PC-9 (cell line): ENCODE data around the gene SCARB1. TPM values are rescaled to one million over a fixed set of nuclear protein-coding genes. Genes with fewer than 3 reads are reported as not detected.

Source experiments
- BruUV-seq: library from RNA; stranded (reverse); fragments of 400-500 nt; replicated peaks from 2 replicates; lab custom pipeline; 2021; lab: Mats Ljungman, UMichigan
- CTCF ChIA-PET: fragments of 300-600 bp; sonication (Branson Sonifier 250); formaldehyde crosslinking; loops from one replicate; lab custom pipeline; 2022; ENCODE audit warnings: antibody characterized with exemption; lab: Charles Lee
- POLR2A ChIA-PET: fragments of 300-600 bp; sonication (Branson Sonifier 250); formaldehyde crosslinking; loops from one replicate; lab custom pipeline; 2022; ENCODE audit warnings: antibody characterized with exemption; ENCODE audit not compliant: unreplicated experiment; lab: Charles Lee
- DNase-seq, 2 experiments: peaks; one replicate each; pipeline versions ENCODE4 v3.0.0 to v3.0.0-alpha.2; 2015 to 2022; ENCODE audit warnings: mixed read lengths in 1 of 2
- H2AFZ ChIP-seq: fragments of 200-600 bp; sonication (generic); 2 replicates; pipeline ENCODE4 v1.8.1; 2017; ENCODE audit warnings: antibody characterized with exemption
- H3F3A ChIP-seq: fragments of 200-600 bp; sonication (generic); 2 replicates; pipeline ENCODE4 v1.8.1; 2017; ENCODE audit warnings: antibody characterized with exemption, mild to moderate bottlenecking, low read depth; ENCODE audit not compliant: insufficient read depth
- H3K27ac ChIP-seq: fragments of 200-600 bp; sonication (generic); 2 replicates; pipeline ENCODE4 v1.6.1; 2016; ENCODE audit warnings: mixed run types
- H3K27me3 ChIP-seq: fragments of 200-600 bp; sonication (generic); 2 replicates; pipeline ENCODE4 v1.6.1; 2016; ENCODE audit warnings: low read depth, mixed run types; ENCODE audit not compliant: insufficient read depth
- H3K36me3 ChIP-seq: fragments of 200-600 bp; sonication (generic); 2 replicates; pipeline ENCODE4 v1.6.1; 2016; ENCODE audit warnings: low read depth, mixed run types
- H3K4me1 ChIP-seq: fragments of 200-600 bp; sonication (generic); replicated peaks from 2 replicates; pipeline ENCODE4 v1.6.1; 2016; ENCODE audit warnings: mixed run types; ENCODE audit not compliant: insufficient read depth
- H3K4me2 ChIP-seq: fragments of 200-600 bp; sonication (generic); 2 replicates; pipeline ENCODE4 v1.6.1; 2017; ENCODE audit warnings: mixed run types
- H3K4me3 ChIP-seq: fragments of 200-600 bp; sonication (generic); 2 replicates; pipeline ENCODE4 v1.6.1; 2016; ENCODE audit warnings: mixed run types
- H3K79me2 ChIP-seq: fragments of 200-600 bp; sonication (generic); 2 replicates; pipeline ENCODE4 v1.6.1; 2017; ENCODE audit warnings: low read depth, mixed run types
- H3K9me2 ChIP-seq: fragments of 200-600 bp; sonication (generic); 2 replicates; pipeline ENCODE4 v1.8.1; 2017; ENCODE audit warnings: mild to moderate bottlenecking; ENCODE audit not compliant: insufficient read depth
- H3K9me3 ChIP-seq: fragments of 200-600 bp; sonication (generic); 2 replicates; pipeline ENCODE4 v1.8.1; 2016; ENCODE audit warnings: low read depth; ENCODE audit not compliant: insufficient read depth
- H4K20me1 ChIP-seq: fragments of 200-600 bp; sonication (generic); 2 replicates; pipeline ENCODE4 v1.8.1; 2017; ENCODE audit not compliant: insufficient read depth
- EZH2 ChIP-seq: fragments of 200-600 bp; sonication (generic); IDR thresholded peaks from 2 replicates; pipeline ENCODE4 v1.8.0; 2017; ENCODE audit warnings: antibody characterized with exemption, low read depth
- intact Hi-C: fragments of 100-400 bp; cut with micrococcal nuclease; formaldehyde crosslinking; loops from one replicate; pipeline ENCODE4 v1.10.0; 2022; ENCODE audit not compliant: unreplicated experiment
- total RNA-seq: library from RNA; stranded (reverse); gene quantifications from 2 replicates; pipeline ENCODE4 v1.2.3, GENCODE V29; 2021
- TF ChIP-seq, protein P1 (sequence below): fragments of 200-600 bp; sonication (generic); conservative IDR thresholded peaks from 2 replicates; pipeline ENCODE4 v1.6.1; 2017; ENCODE audit warnings: mixed run types, antibody characterized with exemption, mild to moderate bottlenecking, moderate library complexity

The SCARB1 gene
- total RNA-seq, 1 experiment from 2014 or later, result 49.6 TPM

DNA sequence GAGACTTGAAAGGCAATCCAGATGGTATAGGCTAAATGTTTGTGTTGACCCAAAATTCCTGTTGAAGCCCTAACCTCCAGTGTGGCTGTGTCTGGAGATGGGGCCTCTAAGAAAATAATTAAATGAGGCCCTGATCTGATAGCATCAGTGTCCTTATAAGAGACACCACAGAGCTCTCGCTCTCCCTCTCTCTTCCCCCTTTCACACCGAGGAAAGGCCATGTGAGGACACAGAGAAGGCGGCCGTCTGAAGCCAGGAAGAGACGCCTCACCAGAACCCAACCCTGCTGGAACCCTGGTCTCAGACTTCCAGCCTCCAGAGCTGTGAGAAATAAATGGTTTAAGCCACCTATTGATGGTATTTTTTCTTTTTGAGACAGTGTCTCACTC, 87.5 kb downstream of the SCARB1 start:
- no peak overlapping the region for H3K4me2 ChIP-seq
- POLR2A ChIA-PET, result no interaction called here

DNA sequence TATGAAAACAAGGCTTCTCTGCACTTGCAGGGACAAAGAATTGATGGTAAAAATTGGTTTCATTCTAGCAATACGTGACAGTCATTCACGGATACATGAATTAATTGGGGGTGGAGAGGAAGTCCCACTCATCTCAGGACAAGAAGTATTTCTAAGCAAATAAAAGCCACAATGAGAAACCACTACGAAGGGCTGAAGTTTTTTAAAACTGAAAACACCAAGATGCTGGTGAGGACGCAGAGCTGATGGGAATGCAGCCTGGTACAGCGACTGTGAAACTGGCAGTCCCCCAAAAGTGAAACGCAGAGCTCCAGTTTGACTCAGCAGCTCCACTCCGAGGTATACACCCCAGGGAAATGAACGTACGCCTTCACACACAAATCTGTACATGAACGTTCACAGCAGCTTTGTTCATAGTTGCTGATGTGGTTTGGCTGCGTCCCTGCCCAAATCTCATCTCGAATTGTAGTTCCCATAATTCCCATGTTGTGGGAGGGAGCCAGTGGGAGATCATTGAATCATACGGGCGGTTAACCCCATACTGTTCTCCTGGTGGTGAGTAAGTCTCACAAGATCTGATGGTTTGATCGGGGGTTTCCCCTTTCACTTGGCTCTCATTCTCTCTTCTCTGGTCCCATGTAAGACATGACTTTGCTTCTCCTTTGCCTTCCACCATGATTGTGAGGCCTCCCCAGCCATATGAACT, 89.0 kb downstream of the SCARB1 start:
- POLR2A ChIA-PET, result no interaction called here
- no peaks in the 10 kb centered on the region for H3K9me2 ChIP-seq

More for the DNA sequence above, 87.5 kb downstream of the SCARB1 start:
- intact Hi-C loops, result loop anchor here (10.0 kb wide), 1 partner anchor 971 kb away; no protein-coding TSS in a partner anchor
- no peaks in the 10 kb centered on the region for H4K20me1 ChIP-seq
- H3K9me3 ChIP-seq, result no peaks in the 10 kb centered on the region
- BruUV-seq, result no TSS peak
- DNase-seq, result no peak
- no peaks in the 10 kb centered on the region for H3K79me2 ChIP-seq
- no peak overlapping the region for H2AFZ ChIP-seq
- H3K9me2 ChIP-seq, result no peaks in the 10 kb centered on the region
- TF ChIP-seq EZH2, result no peak
- peaks cover 6% of the 10 kb centered on the region for H3K4me1 ChIP-seq
- CTCF ChIA-PET, result no interaction called here
- no peaks in the 10 kb centered on the region for H3K27me3 ChIP-seq
- no peaks in the 10 kb centered on the region; the same call in 1 of the 2 replicates for H3F3A ChIP-seq
- no peak overlapping the region for H3K4me3 ChIP-seq
- H3K36me3 ChIP-seq, result no peaks in the 10 kb centered on the region
- H3K27ac ChIP-seq, result no peak overlapping the region

DNA sequence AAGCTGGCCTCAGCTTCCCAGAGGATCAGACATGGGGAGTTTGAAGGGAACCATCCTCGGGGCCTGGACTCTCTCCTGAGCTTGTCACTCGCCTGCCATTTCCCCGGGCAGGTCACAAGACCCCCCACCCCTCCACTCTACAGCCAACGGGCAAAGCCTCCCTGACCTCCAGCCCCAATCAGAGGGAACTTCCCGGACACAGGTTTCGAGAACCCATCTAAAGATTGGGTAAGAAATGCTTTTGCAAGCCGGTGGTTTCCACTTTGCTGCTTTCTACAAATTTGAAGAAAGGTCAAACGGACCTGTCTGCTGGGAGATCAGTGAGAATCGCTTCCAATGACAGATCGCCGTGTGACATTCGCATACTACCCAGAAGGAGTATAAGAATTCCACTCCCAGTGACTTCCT, 89.6 kb downstream of the SCARB1 start:
- Histone ChIP-seq H3K4me2 (no peak overlapping the region), H2AFZ (no peak overlapping the region), H3K9me2 (no peaks in the 10 kb centered on the region), H4K20me1 (no peaks in the 10 kb centered on the region), H3K36me3 (no peaks in the 10 kb centered on the region), H3K4me3 (no peak overlapping the region), H3F3A (peaks cover under 1% of the 10 kb centered on the region; the same call in 1 of the 2 replicates), H3K4me1 (peaks cover 18% of the 10 kb centered on the region), H3K79me2 (no peaks in the 10 kb centered on the region), H3K9me3 (no peaks in the 10 kb centered on the region), H3K27me3 (no peaks in the 10 kb centered on the region), H3K27ac (no peak overlapping the region)
- no peak for DNase-seq
- TF ChIP-seq, protein P1, sequence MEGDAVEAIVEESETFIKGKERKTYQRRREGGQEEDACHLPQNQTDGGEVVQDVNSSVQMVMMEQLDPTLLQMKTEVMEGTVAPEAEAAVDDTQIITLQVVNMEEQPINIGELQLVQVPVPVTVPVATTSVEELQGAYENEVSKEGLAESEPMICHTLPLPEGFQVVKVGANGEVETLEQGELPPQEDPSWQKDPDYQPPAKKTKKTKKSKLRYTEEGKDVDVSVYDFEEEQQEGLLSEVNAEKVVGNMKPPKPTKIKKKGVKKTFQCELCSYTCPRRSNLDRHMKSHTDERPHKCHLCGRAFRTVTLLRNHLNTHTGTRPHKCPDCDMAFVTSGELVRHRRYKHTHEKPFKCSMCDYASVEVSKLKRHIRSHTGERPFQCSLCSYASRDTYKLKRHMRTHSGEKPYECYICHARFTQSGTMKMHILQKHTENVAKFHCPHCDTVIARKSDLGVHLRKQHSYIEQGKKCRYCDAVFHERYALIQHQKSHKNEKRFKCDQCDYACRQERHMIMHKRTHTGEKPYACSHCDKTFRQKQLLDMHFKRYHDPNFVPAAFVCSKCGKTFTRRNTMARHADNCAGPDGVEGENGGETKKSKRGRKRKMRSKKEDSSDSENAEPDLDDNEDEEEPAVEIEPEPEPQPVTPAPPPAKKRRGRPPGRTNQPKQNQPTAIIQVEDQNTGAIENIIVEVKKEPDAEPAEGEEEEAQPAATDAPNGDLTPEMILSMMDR, result no peak
- TF ChIP-seq EZH2, result no peak
- intact Hi-C loops, result loop anchor here (10.0 kb wide), 1 partner anchor 969 kb away; no protein-coding TSS in a partner anchor
- CTCF ChIA-PET, result no interaction called here
- BruUV-seq, result no TSS peak
- POLR2A ChIA-PET, result no interaction called here

More for the DNA sequence above, 89.0 kb downstream of the SCARB1 start:
- TF ChIP-seq, protein P1, result no peak
- TF ChIP-seq EZH2, result no peak
- Histone ChIP-seq H3K27me3 (no peaks in the 10 kb centered on the region), H3K79me2 (no peaks in the 10 kb centered on the region), H2AFZ (no peak overlapping the region), H3K36me3 (no peaks in the 10 kb centered on the region), H3K27ac (no peak overlapping the region), H3K4me1 (peaks cover 18% of the 10 kb centered on the region), H3K4me2 (no peak overlapping the region), H3K4me3 (no peak overlapping the region), H3F3A (no peaks in the 10 kb centered on the region; the same call in 1 of the 2 replicates), H3K9me3 (no peaks in the 10 kb centered on the region), H4K20me1 (no peaks in the 10 kb centered on the region)
- no peak for DNase-seq
- CTCF ChIA-PET, result no interaction called here
- BruUV-seq, result no TSS peak
- intact Hi-C loops, result loop anchor here (10.0 kb wide), 1 partner anchor 970 kb away; no protein-coding TSS in a partner anchor
